Progenitor cell of endocrine pancreas (in vitro differentiated cells): Measurements from ENCODE around the gene NAV2. TPM values are rescaled to one million over a fixed set of nuclear protein-coding genes. Genes with fewer than 3 reads are reported as not detected.
A peak's percentile ranks its signal among the peaks of the same experiment; 100 is the strongest.

ENCODE experiments used
- DNase-seq: peaks from one replicate; pipeline ENCODE4 v3.0.0; 2021; ENCODE audit warnings: low spot score; ENCODE audit not compliant: unreplicated experiment
- H3K27ac Mint-ChIP-seq: 2 replicates; pipeline ENCODE4 v1.8.0; 2021; ENCODE audit warnings: mild to moderate bottlenecking, moderate library complexity, mixed read lengths
- H3K27me3 Mint-ChIP-seq: 2 replicates; pipeline ENCODE4 v1.8.0; 2021; ENCODE audit warnings: mixed read lengths
- H3K36me3 Mint-ChIP-seq: 2 replicates; pipeline ENCODE4 v1.8.0; 2022; ENCODE audit warnings: mixed read lengths; ENCODE audit not compliant: insufficient read depth
- H3K4me1 Mint-ChIP-seq: 2 replicates; pipeline ENCODE4 v1.8.0; 2021; ENCODE audit warnings: low read depth, mixed read lengths
- H3K4me3 Mint-ChIP-seq: 2 replicates; pipeline ENCODE4 v1.8.0; 2021; ENCODE audit warnings: low read depth, mild to moderate bottlenecking, moderate library complexity, mixed read lengths
- H3K9me3 Mint-ChIP-seq: 2 replicates; pipeline ENCODE4 v1.8.0; 2021; ENCODE audit warnings: low read depth, mixed read lengths
- total RNA-seq: library from RNA; stranded (reverse); gene quantifications from 2 replicates; pipeline ENCODE4 v1.2.1, GENCODE V29; 2021
- TF ChIP-seq, protein P1 (sequence below): fragments of 200-600 bp; sonication (generic); IDR thresholded peaks from one replicate; pipeline ENCODE4 v1.5.0; 2021; ENCODE audit warnings: antibody characterized with exemption, mild to moderate bottlenecking; ENCODE audit not compliant: unreplicated experiment

NAV2 gene
- total RNA-seq, 1 donor from 2014 or later = 88.3 TPM

- Mint-ChIP-seq H3K27me3 (no peaks in the 10 kb centered on the region), H3K36me3 (no peaks in the 10 kb centered on the region), H3K9me3 (no peaks in the 10 kb centered on the region), H3K4me3 (no peak overlapping the region), H3K4me1 (peaks cover 50% of the 10 kb centered on the region), H3K27ac (no peak overlapping the region)
- TF ChIP-seq, protein P1, sequence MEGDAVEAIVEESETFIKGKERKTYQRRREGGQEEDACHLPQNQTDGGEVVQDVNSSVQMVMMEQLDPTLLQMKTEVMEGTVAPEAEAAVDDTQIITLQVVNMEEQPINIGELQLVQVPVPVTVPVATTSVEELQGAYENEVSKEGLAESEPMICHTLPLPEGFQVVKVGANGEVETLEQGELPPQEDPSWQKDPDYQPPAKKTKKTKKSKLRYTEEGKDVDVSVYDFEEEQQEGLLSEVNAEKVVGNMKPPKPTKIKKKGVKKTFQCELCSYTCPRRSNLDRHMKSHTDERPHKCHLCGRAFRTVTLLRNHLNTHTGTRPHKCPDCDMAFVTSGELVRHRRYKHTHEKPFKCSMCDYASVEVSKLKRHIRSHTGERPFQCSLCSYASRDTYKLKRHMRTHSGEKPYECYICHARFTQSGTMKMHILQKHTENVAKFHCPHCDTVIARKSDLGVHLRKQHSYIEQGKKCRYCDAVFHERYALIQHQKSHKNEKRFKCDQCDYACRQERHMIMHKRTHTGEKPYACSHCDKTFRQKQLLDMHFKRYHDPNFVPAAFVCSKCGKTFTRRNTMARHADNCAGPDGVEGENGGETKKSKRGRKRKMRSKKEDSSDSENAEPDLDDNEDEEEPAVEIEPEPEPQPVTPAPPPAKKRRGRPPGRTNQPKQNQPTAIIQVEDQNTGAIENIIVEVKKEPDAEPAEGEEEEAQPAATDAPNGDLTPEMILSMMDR = peak; percentile 34
- no peak for DNase-seq
Measured at GRCh38 chr11:19800162-19800561, 87.5 kb downstream of the NAV2 start.

GRCh38 chr11:19800714-19801519 is 88.3 kb downstream of the NAV2 start:
- no peaks in the 10 kb centered on the region for H3K27me3 Mint-ChIP-seq

GRCh38 chr11:19802773-19803293 is 90.2 kb downstream of the NAV2 start:
- Mint-ChIP-seq H3K36me3 (no peaks in the 10 kb centered on the region), H3K27ac (peak overlapping the region; percentile 23), H3K27me3 (no peaks in the 10 kb centered on the region), H3K4me3 (no peak overlapping the region), H3K4me1 (peaks cover 44% of the 10 kb centered on the region), H3K9me3 (no peaks in the 10 kb centered on the region)
- TF ChIP-seq, protein P1 = no peak
- DNase-seq = no peak

More at GRCh38 chr11:19800714-19801519, 88.3 kb downstream of the NAV2 start:
- Mint-ChIP-seq H3K9me3 (no peaks in the 10 kb centered on the region), H3K4me1 (peaks cover 51% of the 10 kb centered on the region), H3K27ac (peak overlapping the region; percentile 53), H3K36me3 (no peaks in the 10 kb centered on the region), H3K4me3 (no peak overlapping the region)
- no peak for DNase-seq
- TF ChIP-seq, protein P1 = peak; percentile 19

DNA sequence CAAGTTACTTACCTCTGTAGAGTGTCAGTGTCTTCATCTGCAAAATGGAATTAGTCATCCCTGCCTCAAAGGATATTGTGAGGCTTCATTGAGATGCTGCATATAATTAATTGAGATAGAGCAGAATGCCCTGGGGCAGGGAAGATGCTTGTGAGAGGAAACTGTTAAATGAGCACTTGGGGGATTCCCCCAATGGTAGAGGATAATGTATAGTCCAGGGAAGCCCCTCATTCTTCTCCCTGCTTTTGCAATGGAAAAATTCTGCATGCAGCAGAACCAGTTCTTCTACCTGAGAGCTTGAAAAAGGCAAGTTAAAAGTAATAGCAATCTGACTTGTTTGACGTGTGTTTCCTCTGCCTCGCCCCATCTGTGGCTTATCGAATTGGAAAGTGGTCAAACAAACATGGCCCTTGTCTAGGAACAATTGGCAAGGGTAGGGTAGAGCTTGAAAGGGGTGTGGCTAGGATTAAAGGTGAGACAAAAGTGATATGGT is 90.9 kb downstream of the NAV2 start:
- peak overlapping the region; percentile 53 for H3K27ac Mint-ChIP-seq
- TF ChIP-seq, protein P1 = no peak
- H3K4me3 Mint-ChIP-seq = peak overlapping the region; percentile 39
- H3K27me3 Mint-ChIP-seq = no peaks in the 10 kb centered on the region
- no peaks in the 10 kb centered on the region for H3K36me3 Mint-ChIP-seq
- peaks cover 46% of the 10 kb centered on the region for H3K4me1 Mint-ChIP-seq
- DNase-seq = no peak
- no peaks in the 10 kb centered on the region for H3K9me3 Mint-ChIP-seq

DNA sequence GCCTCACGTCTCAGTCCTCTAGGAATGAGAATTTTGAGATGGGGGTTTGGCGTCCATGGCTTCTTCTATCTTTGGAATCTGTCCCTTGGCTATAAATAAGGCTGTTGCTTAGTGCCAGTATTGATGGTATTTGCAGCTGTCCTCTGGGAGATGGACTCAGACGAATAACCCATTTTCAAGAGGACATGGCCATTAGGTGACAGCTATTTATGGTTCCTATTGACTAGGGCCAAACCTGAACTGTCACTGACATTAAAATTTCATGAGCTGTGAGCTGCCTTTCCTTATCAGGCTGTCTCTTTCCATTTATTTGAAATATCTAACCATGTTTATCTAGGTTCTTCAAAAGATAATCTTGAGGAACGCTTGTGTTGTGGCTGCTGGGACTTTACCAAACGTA is 92.7 kb downstream of the NAV2 start:
- no peaks in the 10 kb centered on the region for H3K36me3 Mint-ChIP-seq
- no peaks in the 10 kb centered on the region for H3K27me3 Mint-ChIP-seq
- peaks cover 38% of the 10 kb centered on the region for H3K4me1 Mint-ChIP-seq
- H3K4me3 Mint-ChIP-seq = no peak overlapping the region
- no peaks in the 10 kb centered on the region for H3K9me3 Mint-ChIP-seq
- H3K27ac Mint-ChIP-seq = no peak overlapping the region
- TF ChIP-seq, protein P1 = no peak
- no peak for DNase-seq
